Trophoblast cell (in vitro differentiated cells and primary cell): ENCODE data around the gene WWP2.

Experiments used
- DNase-seq, 2 donors: peaks; one replicate each; pipeline ENCODE4 v3.0.0-alpha.2; 2016
- H2AFZ ChIP-seq: 2 replicates; pipeline ENCODE4 v1.6.1; 2013; ENCODE audit warnings: low read length, moderate library complexity, mild to moderate bottlenecking; ENCODE audit not compliant: insufficient read depth, poor library complexity
- H2AK5ac ChIP-seq: 2 replicates; pipeline ENCODE4 v1.6.1; 2013; ENCODE audit warnings: mild to moderate bottlenecking, low read length
- H2BK120ac ChIP-seq: 2 replicates; pipeline ENCODE4 v1.6.1; 2013; ENCODE audit warnings: low read length, mild to moderate bottlenecking, moderate library complexity; ENCODE audit not compliant: insufficient read depth, poor library complexity
- H2BK12ac ChIP-seq: 2 replicates; pipeline ENCODE4 v1.6.1; 2013; ENCODE audit warnings: mild to moderate bottlenecking, low read length, moderate library complexity
- H2BK5ac ChIP-seq: 2 replicates; pipeline ENCODE4 v1.6.1; 2013; ENCODE audit warnings: low read length, low read depth, moderate library complexity, mild to moderate bottlenecking; ENCODE audit not compliant: poor library complexity
- H3K14ac ChIP-seq: 2 replicates; pipeline ENCODE4 v1.6.1; 2013; ENCODE audit warnings: mild to moderate bottlenecking, low read length
- H3K18ac ChIP-seq: 2 replicates; pipeline ENCODE4 v1.6.1; 2013; ENCODE audit warnings: mild to moderate bottlenecking, low read length
- H3K23ac ChIP-seq: 2 replicates; pipeline ENCODE4 v1.6.1; 2013; ENCODE audit warnings: low read length
- H3K27ac ChIP-seq: 2 replicates; pipeline ENCODE4 v1.5.1; 2013; ENCODE audit warnings: low read depth, mild to moderate bottlenecking, inconsistent platforms, low read length, moderate library complexity
- H3K27me3 ChIP-seq: 2 replicates; pipeline ENCODE4 v1.6.1; 2013; ENCODE audit warnings: inconsistent platforms, mild to moderate bottlenecking, low read length, moderate library complexity; ENCODE audit not compliant: insufficient read depth
- H3K36me3 ChIP-seq, 2 experiments: 1 replicate in 1 of 2; 2 replicates in 1 of 2; pipeline ENCODE4 v1.6.1; 2013; ENCODE audit warnings: low read length in 2 of 2, mild to moderate bottlenecking in 2 of 2, moderate library complexity in 1 of 2; ENCODE audit not compliant: insufficient read depth in 2 of 2, control insufficient read depth in 1 of 2
- H3K4ac ChIP-seq: 2 replicates; pipeline ENCODE4 v1.6.1; 2013; ENCODE audit warnings: low read depth, mild to moderate bottlenecking, low read length, moderate library complexity
- H3K4me1 ChIP-seq, 2 experiments: 1 replicate in 1 of 2; 2 replicates in 1 of 2; pipeline ENCODE4 v1.6.1; 2013; ENCODE audit warnings: low read length in 2 of 2, mild to moderate bottlenecking in 2 of 2, moderate library complexity in 1 of 2; ENCODE audit not compliant: insufficient read depth in 2 of 2, control insufficient read depth in 1 of 2
- H3K4me2 ChIP-seq: 2 replicates; pipeline ENCODE4 v1.6.1; 2013; ENCODE audit warnings: inconsistent platforms, mild to moderate bottlenecking, low read length, moderate library complexity
- H3K4me3 ChIP-seq: 2 replicates; pipeline ENCODE4 v1.5.1; 2013; ENCODE audit warnings: mild to moderate bottlenecking, low read depth, low read length, inconsistent platforms
- H3K79me1 ChIP-seq: one replicate; pipeline ENCODE4 v1.6.1; 2013; ENCODE audit warnings: low read length
- H3K79me2 ChIP-seq: 2 replicates; pipeline ENCODE4 v1.6.1; 2013; ENCODE audit warnings: low read length, mild to moderate bottlenecking; ENCODE audit not compliant: control insufficient read depth, insufficient read depth, poor library complexity
- H3K9ac ChIP-seq: 2 replicates; pipeline ENCODE4 v1.6.1; 2013; ENCODE audit warnings: mild to moderate bottlenecking, low read length
- H3K9me3 ChIP-seq: 2 replicates; pipeline ENCODE4 v1.6.1; 2013; ENCODE audit warnings: low read depth, mild to moderate bottlenecking, control low read depth, inconsistent platforms, low read length; ENCODE audit not compliant: insufficient read depth
- H4K12ac ChIP-seq: 2 replicates; pipeline ENCODE4 v1.6.1; 2013; ENCODE audit warnings: low read depth, mild to moderate bottlenecking, low read length, moderate library complexity
- H4K8ac ChIP-seq: 2 replicates; pipeline ENCODE4 v1.6.1; 2013; ENCODE audit warnings: low read depth, mild to moderate bottlenecking, low read length, moderate library complexity
- H4K91ac ChIP-seq: one replicate; pipeline ENCODE4 v1.6.1; 2013; ENCODE audit warnings: low read depth, mild to moderate bottlenecking, low read length, moderate library complexity
- WGBS: extraction: QIAGEN DNeasy Blood & Tissue Kit; methylation state at CpG from one replicate; pipeline ENCODE4 v1.1.7; 2013; ENCODE audit warnings: missing lambda C conversion rate; ENCODE audit not compliant: insufficient read length, insufficient coverage; ENCODE audit errors: extremely low coverage; 5-methylcytosine and 5-hydroxymethylcytosine counted together

Gene WWP2

GRCh38 chr16:69796285-69797118 lies 34.4 kb downstream of the WWP2 start:
- Histone ChIP-seq H3K4me1 (no peaks in the 10 kb centered on the region), H3K9me3 (no peaks in the 10 kb centered on the region), H3K79me1 (no peaks in the 10 kb centered on the region), H2AK5ac (no peak overlapping the region), H3K27me3 (no peaks in the 10 kb centered on the region), H3K4ac (no peak overlapping the region), H4K12ac (no peak overlapping the region), H3K9ac (no peak overlapping the region), H3K23ac (no peak overlapping the region), H3K4me3 (no peak overlapping the region), H3K4me2 (no peak overlapping the region), H2BK120ac (no peak overlapping the region), H4K91ac (no peak overlapping the region), H3K18ac (no peak overlapping the region), H3K14ac (no peak overlapping the region), H3K36me3 (peaks cover 6 to 9% of the 10 kb centered on the region in 2 experiments), H3K79me2 (no peaks in the 10 kb centered on the region), H3K27ac (no peak overlapping the region), H2AFZ (no peak overlapping the region), H2BK5ac (no peak overlapping the region), H2BK12ac (no peak overlapping the region), H4K8ac (no peak overlapping the region)
- peak; percentile 7 to 85 for DNase-seq
- no CpG with 5 or more reads among the region's 19 CpGs for WGBS

- Histone ChIP-seq H3K4me1 (no peaks in the 10 kb centered on the region), H3K4me2 (no peak overlapping the region), H3K36me3 (peaks cover 8 to 9% of the 10 kb centered on the region in 2 experiments), H3K4ac (no peak overlapping the region), H4K8ac (no peak overlapping the region), H2BK12ac (no peak overlapping the region), H2AFZ (no peak overlapping the region), H3K27me3 (no peaks in the 10 kb centered on the region), H3K27ac (no peak overlapping the region), H3K79me2 (no peaks in the 10 kb centered on the region), H2BK120ac (no peak overlapping the region), H3K4me3 (no peak overlapping the region), H3K9me3 (no peaks in the 10 kb centered on the region), H2AK5ac (no peak overlapping the region), H3K14ac (no peak overlapping the region), H2BK5ac (no peak overlapping the region), H3K18ac (no peak overlapping the region), H3K23ac (no peak overlapping the region), H3K79me1 (no peaks in the 10 kb centered on the region), H4K12ac (no peak overlapping the region), H4K91ac (no peak overlapping the region), H3K9ac (no peak overlapping the region)
- WGBS: no CpG with 5 or more reads among the region's 8 CpGs
- no peak for DNase-seq
Measured at GRCh38 chr16:69798466-69798865, 36.3 kb downstream of the WWP2 start.

- WGBS: no CpG with 5 or more reads among the region's 11 CpGs
Measured at GRCh38 chr16:69799611-69800031, 37.5 kb downstream of the WWP2 start.

GRCh38 chr16:69804297-69804696 lies 42.2 kb downstream of the WWP2 start:
- Histone ChIP-seq H3K14ac (no peak overlapping the region), H4K8ac (no peak overlapping the region), H3K4me3 (no peak overlapping the region), H4K91ac (no peak overlapping the region), H3K9me3 (no peaks in the 10 kb centered on the region), H3K79me1 (no peaks in the 10 kb centered on the region), H3K18ac (no peak overlapping the region), H3K4ac (no peak overlapping the region), H3K4me1 (no peaks in the 10 kb centered on the region), H2AK5ac (no peak overlapping the region), H2BK5ac (no peak overlapping the region), H3K4me2 (no peak overlapping the region), H2BK12ac (no peak overlapping the region), H2BK120ac (no peak overlapping the region), H4K12ac (no peak overlapping the region), H3K27ac (no peak overlapping the region), H3K36me3 (peaks cover 7% of the 10 kb centered on the region in 2 experiments), H2AFZ (no peak overlapping the region), H3K23ac (no peak overlapping the region), H3K9ac (no peak overlapping the region), H3K79me2 (no peaks in the 10 kb centered on the region), H3K27me3 (no peaks in the 10 kb centered on the region)
- no CpG with 5 or more reads among the region's 1 CpG for WGBS
- no peak for DNase-seq

More at GRCh38 chr16:69799611-69800031, 37.5 kb downstream of the WWP2 start:
- Histone ChIP-seq H3K27ac (no peak overlapping the region), H3K79me1 (no peaks in the 10 kb centered on the region), H4K12ac (no peak overlapping the region), H2BK120ac (no peak overlapping the region), H3K9ac (no peak overlapping the region), H3K79me2 (no peaks in the 10 kb centered on the region), H3K9me3 (no peaks in the 10 kb centered on the region), H3K14ac (no peak overlapping the region), H3K4me2 (no peak overlapping the region), H2AFZ (no peak overlapping the region), H3K23ac (no peak overlapping the region), H4K8ac (no peak overlapping the region), H4K91ac (no peak overlapping the region), H3K27me3 (no peaks in the 10 kb centered on the region), H2BK5ac (no peak overlapping the region), H3K4me1 (no peaks in the 10 kb centered on the region), H2BK12ac (no peak overlapping the region), H3K4ac (no peak overlapping the region), H3K18ac (no peak overlapping the region), H3K4me3 (no peak overlapping the region), H3K36me3 (peaks cover 8 to 9% of the 10 kb centered on the region in 2 experiments), H2AK5ac (no peak overlapping the region)
- DNase-seq: no peak
